ENCODE results near the gene REPS2.

DNA sequence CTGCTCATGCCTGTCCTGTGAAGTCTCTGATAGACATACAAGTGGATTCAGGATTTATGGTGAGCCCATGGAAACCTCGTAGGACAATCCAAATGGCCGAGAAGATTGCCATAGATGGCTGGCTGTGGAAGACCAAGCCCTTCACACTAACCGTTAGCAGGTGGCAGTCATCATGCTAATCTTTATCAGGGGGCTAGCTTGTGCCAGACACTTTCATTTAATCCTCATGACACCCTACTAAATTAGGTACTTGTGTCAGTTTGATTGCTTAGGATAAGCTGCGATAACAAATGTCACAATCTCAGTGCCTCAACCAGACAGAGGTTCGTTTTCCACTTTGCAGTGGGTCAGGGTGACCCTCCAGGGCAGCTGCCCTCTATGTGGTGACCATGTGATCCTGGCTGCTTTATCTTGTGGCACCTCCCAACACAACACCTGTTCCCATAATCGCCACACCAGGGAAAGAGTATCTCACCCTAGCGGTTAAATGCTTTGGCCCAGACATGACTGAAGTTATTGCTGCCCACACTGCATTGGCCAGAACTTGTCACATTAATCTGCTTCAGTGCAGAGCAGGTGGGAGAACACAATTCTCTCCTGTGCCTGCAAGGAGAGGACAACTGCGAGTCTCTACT lies 60.8 kb downstream of the REPS2 start:
- TF ChIP-seq CTCF (conservative IDR thresholded peaks at IDR 0.05; ENCODE audit: low read length) (peak; percentile 70), EZH2phosphoT487 (IDR thresholded peaks at IDR 0.05; ENCODE audit: borderline replicate concordance, low read depth, low read length) (no peak)
